ENCODE results near the gene NUAK2. TPM values are rescaled to one million over a fixed set of nuclear protein-coding genes. Genes with fewer than 3 reads are reported as not detected.

NUAK2 gene
- total RNA-seq, 6 donors from 2014 or later = 8.5 to 14.7 (median 10.3) TPM

DNA sequence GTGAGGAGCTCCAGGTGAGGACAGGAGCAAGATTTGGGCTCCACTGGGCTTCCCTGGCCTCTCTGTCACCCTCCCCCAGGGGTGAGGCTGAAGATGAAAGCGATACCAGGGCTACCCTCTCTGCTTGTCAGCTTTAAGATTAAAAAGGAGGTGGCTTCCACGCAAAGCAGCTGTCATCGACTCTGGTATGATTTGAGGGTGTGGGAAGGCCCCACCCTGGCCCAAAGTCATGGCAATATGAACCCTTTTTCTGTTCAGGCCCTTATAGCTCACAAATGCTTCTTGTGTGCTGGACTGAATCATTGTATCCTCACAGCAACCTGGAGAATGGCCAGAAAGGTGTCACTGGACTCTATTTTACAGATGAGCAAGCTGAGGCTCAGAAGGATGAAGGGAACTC, 41.6 kb downstream of the NUAK2 start:
- DNase-seq = no peak
- Histone ChIP-seq H3K4me3 (no peak overlapping the region), H3K36me3 (no peaks in the 10 kb centered on the region), H3K9me3 (no peaks in the 10 kb centered on the region), H3K4me1 (peaks cover 12 to 24% (median 19%) of the 10 kb centered on the region in 4 donors), H3K27me3 (no peaks in the 10 kb centered on the region), H3K27ac (no peak overlapping the region)
- ATAC-seq (ENCODE audit: low FRiP score in 2 of 2) = no peak
- no peak for TF ChIP-seq POLR2AphosphoS5 (IDR thresholded peaks at IDR 0.05)
- TF ChIP-seq EP300 (IDR thresholded peaks at IDR 0.05) = no peak
- TF ChIP-seq, protein P1, sequence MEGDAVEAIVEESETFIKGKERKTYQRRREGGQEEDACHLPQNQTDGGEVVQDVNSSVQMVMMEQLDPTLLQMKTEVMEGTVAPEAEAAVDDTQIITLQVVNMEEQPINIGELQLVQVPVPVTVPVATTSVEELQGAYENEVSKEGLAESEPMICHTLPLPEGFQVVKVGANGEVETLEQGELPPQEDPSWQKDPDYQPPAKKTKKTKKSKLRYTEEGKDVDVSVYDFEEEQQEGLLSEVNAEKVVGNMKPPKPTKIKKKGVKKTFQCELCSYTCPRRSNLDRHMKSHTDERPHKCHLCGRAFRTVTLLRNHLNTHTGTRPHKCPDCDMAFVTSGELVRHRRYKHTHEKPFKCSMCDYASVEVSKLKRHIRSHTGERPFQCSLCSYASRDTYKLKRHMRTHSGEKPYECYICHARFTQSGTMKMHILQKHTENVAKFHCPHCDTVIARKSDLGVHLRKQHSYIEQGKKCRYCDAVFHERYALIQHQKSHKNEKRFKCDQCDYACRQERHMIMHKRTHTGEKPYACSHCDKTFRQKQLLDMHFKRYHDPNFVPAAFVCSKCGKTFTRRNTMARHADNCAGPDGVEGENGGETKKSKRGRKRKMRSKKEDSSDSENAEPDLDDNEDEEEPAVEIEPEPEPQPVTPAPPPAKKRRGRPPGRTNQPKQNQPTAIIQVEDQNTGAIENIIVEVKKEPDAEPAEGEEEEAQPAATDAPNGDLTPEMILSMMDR (IDR thresholded peaks at IDR 0.05) = no peak
- no peak for TF ChIP-seq POLR2A (IDR thresholded peaks at IDR 0.05)
- 85 to 88% methylated on average over 3 of the region's 3 CpGs for WGBS, 2 donors

- peaks cover 14 to 30% (median 22%) of the 10 kb centered on the region in 4 donors for H3K4me1 ChIP-seq
- TF ChIP-seq POLR2AphosphoS5 (IDR thresholded peaks at IDR 0.05) = no peak
- no peak for TF ChIP-seq POLR2A (IDR thresholded peaks at IDR 0.05)
- TF ChIP-seq, protein P1 (IDR thresholded peaks at IDR 0.05) = no peak
- TF ChIP-seq EP300 (IDR thresholded peaks at IDR 0.05) = no peak
- H3K27me3 ChIP-seq = no peaks in the 10 kb centered on the region
- 81 to 85% methylated on average over 5 to 7 of the region's 8 CpGs for WGBS, 2 donors
- no peak overlapping the region for H3K4me3 ChIP-seq
- H3K27ac ChIP-seq = no peak overlapping the region
- no peak for ATAC-seq (ENCODE audit: low FRiP score in 2 of 2)
- no peak for DNase-seq
- peaks cover 0 to 6% (median 0%) of the 10 kb centered on the region in 4 donors for H3K36me3 ChIP-seq
- no peaks in the 10 kb centered on the region for H3K9me3 ChIP-seq
These were observed 44.9 kb downstream of the NUAK2 start for GRCh38 chr1:205276689-205277065.

GRCh38 chr1:205275916-205276688, 45.4 kb downstream of the NUAK2 start:
- ATAC-seq (ENCODE audit: low FRiP score in 2 of 2) = no peak
- H3K27ac ChIP-seq = peak overlapping the region in 1 of 4 donors; percentile 24

DNA sequence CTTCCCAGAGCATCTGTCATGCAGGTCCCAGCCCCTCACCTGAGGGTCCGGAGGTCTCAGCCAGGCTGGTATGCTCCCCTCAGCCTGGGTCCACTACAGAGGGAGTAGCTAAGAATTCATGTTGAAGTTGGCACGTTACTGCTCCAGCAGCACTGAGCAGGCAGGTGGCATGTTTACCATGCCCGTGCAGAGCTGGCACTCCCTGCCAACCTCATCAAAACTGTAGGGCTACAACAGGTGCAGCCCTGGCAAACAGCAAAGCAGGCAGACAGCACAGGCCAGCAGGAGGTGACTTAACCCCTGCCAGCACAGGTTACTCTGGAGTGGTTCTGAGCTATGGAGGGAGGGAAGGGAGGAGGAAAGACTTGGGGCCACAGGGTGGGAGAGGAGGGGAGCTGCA, 46.4 kb downstream of the NUAK2 start:
- WGBS, 2 donors = 52 to 58% methylated on average over 2 to 3 of the region's 3 CpGs
- no peaks in the 10 kb centered on the region for H3K27me3 ChIP-seq
- ATAC-seq (ENCODE audit: low FRiP score in 2 of 2) = peak in 1 of 2 donors; percentile 72
- H3K27ac ChIP-seq = peak overlapping the region in 2 of 4 donors; percentile 24 to 40
- H3K4me3 ChIP-seq = no peak overlapping the region
- peaks cover 0 to 7% (median 0%) of the 10 kb centered on the region in 4 donors for H3K36me3 ChIP-seq
- peak in 1 of 2 donors; percentile 84 for DNase-seq
- no peak for TF ChIP-seq POLR2A (IDR thresholded peaks at IDR 0.05)
- TF ChIP-seq, protein P1 (IDR thresholded peaks at IDR 0.05) = peak in 1 of 6 experiments; percentile 30
- no peaks in the 10 kb centered on the region for H3K9me3 ChIP-seq
- peaks cover 26 to 39% (median 34%) of the 10 kb centered on the region in 4 donors for H3K4me1 ChIP-seq

More at GRCh38 chr1:205275916-205276688, 45.4 kb downstream of the NUAK2 start:
- 50 to 78% methylated on average over 2 to 8 of the region's 9 CpGs for WGBS, 2 donors
- Histone ChIP-seq H3K9me3 (no peaks in the 10 kb centered on the region), H3K27me3 (no peaks in the 10 kb centered on the region), H3K36me3 (peaks cover 0 to 7% (median 0%) of the 10 kb centered on the region in 4 donors), H3K4me1 (peaks cover 19 to 36% (median 26%) of the 10 kb centered on the region in 4 donors), H3K4me3 (no peak overlapping the region)
- no peak for DNase-seq
- TF ChIP-seq POLR2A (IDR thresholded peaks at IDR 0.05) (no peak), POLR2AphosphoS5 (IDR thresholded peaks at IDR 0.05) (no peak), EP300 (IDR thresholded peaks at IDR 0.05) (no peak)
- TF ChIP-seq, protein P1 (IDR thresholded peaks at IDR 0.05) = no peak

Measured in upper lobe of left lung (tissue), 6 donors.